ENCODE data around the gene SYNJ2. TPM values are rescaled to one million over a fixed set of nuclear protein-coding genes. Genes with fewer than 3 reads are reported as not detected.

The SYNJ2 gene
- total RNA-seq, 1 donor from 2014 or later, result 8.2 TPM

DNA sequence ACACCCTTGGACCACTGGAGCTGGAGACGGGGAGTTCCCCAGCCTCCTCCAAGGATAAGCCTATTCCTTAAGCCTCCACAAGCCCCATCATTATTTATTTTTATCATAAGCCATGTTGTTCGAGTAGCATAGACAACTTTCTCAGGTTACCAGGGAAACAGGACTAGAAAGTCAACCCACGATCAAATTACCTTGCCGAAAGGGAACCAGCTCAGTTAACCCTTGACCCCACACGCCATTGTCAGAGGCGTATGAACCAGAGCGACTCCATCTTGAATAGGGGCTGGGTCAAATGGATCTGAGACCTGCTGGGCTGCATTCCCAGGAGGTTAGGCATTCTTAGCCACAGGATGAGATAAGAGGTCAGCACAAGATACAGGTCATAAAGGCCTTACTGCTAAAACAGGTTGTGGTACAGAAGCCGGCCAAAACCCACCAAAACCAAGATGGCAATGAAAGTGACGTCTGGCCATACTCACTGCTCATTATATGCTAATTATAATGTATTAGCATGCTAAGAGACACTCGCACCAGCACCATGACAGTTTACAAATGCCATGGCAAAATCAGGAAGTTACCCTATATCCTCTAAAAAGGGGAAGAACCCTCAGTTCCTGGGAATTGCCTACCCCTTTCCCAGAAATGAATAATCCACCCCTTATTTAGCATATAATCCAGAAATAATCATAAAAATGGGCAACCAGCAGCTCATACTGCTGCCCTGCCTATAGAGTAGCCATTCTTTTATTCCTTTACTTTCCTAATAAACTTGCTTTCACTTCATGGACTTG lies 22.4 kb downstream of the SYNJ2 start:
- FAIRE-seq (no peak), DNase-seq (ENCODE audit: low read depth) (no peak)
- no peaks in the 10 kb centered on the region for H3K36me3 ChIP-seq (ENCODE audit: control insufficient read depth, insufficient read depth, low read length)
- TF ChIP-seq, protein P1, sequence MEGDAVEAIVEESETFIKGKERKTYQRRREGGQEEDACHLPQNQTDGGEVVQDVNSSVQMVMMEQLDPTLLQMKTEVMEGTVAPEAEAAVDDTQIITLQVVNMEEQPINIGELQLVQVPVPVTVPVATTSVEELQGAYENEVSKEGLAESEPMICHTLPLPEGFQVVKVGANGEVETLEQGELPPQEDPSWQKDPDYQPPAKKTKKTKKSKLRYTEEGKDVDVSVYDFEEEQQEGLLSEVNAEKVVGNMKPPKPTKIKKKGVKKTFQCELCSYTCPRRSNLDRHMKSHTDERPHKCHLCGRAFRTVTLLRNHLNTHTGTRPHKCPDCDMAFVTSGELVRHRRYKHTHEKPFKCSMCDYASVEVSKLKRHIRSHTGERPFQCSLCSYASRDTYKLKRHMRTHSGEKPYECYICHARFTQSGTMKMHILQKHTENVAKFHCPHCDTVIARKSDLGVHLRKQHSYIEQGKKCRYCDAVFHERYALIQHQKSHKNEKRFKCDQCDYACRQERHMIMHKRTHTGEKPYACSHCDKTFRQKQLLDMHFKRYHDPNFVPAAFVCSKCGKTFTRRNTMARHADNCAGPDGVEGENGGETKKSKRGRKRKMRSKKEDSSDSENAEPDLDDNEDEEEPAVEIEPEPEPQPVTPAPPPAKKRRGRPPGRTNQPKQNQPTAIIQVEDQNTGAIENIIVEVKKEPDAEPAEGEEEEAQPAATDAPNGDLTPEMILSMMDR (IDR thresholded peaks at IDR 0.05; ENCODE audit: insufficient read depth, low read length, severe bottlenecking), result no peak
- H3K27me3 ChIP-seq (ENCODE audit: control insufficient read depth, insufficient read depth, low read length), result no peaks in the 10 kb centered on the region
- H3K4me3 ChIP-seq (ENCODE audit: low read depth, low read length), result no peak overlapping the region

DNA sequence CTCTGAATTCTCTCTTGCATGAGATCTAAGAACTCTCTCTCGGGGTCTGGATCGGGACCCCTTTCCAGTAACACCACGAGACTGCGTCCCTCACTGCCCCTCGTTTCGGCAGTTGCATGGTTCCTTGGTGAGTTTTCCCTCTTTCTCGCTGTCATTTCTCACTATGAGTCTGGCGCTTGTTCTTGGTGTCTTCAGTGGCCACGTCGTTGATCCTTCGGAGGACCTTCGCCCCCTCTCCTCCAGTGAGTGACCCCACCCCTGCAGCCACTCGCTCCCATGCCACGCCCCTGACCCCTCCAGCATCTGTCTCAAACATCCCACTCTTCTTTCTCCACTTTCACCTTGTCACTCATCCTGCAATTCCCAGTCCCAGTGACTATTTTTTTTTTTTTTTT lies 23.0 kb downstream of the SYNJ2 start:
- Histone ChIP-seq H3K27me3 (ENCODE audit: control insufficient read depth, insufficient read depth, low read length) (no peaks in the 10 kb centered on the region), H3K4me3 (ENCODE audit: low read depth, low read length) (no peak overlapping the region), H3K36me3 (ENCODE audit: control insufficient read depth, insufficient read depth, low read length) (no peaks in the 10 kb centered on the region)
- DNase-seq (ENCODE audit: low read depth), result no peak
- TF ChIP-seq, protein P1 (IDR thresholded peaks at IDR 0.05; ENCODE audit: insufficient read depth, low read length, severe bottlenecking), result no peak
- no peak for FAIRE-seq

DNA sequence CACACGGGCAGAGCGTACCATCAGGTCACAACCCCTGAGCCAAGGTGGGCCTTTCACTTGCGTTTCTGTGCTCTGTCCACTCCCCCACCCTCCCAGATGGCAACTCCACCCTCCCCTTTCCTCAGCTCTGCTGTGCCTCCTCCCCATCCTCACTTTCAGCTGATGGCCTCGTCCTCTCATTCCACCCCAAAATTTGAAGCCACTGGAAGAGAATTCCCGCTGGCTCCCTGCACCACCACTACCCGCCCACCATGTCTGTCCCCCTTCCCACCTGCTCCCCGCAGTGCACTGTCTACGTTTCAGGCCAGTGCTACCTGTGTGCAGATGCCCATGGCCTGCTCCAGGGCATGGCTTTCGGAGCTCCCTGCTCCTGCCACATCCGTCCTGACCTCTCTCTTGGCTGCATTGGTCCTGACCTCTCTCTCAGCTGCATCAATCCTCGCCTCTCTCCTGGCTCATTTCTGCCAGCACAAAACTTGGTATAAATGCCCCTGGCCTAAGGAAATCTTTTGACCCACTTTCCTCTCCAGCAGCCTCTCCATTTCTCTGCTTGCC lies 24.0 kb downstream of the SYNJ2 start:
- TF ChIP-seq, protein P1 (IDR thresholded peaks at IDR 0.05; ENCODE audit: insufficient read depth, low read length, severe bottlenecking), result no peak
- H3K27me3 ChIP-seq (ENCODE audit: control insufficient read depth, insufficient read depth, low read length), result no peaks in the 10 kb centered on the region
- no peaks in the 10 kb centered on the region for H3K36me3 ChIP-seq (ENCODE audit: control insufficient read depth, insufficient read depth, low read length)
- no peak for FAIRE-seq
- H3K4me3 ChIP-seq (ENCODE audit: low read depth, low read length), result no peak overlapping the region
- DNase-seq (ENCODE audit: low read depth), result no peak

DNA sequence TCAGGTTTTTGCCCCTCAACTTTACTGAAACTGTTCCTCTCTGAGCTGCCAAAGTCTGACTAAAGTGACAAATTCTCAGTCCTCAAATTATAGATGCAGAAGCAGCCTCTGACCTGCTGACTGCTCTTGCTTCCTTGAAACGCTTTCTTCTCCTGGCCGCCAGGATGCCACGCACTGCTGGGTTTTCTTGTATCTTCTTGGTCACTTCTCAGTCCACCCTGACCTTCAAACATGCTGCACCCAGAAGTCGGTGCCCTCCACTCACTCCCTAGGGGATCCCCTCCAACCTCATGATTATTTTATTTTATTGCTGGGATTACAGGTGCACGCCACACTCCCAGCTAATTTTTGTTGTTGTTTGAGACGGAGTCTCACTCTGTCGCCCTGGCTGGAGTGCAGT lies 24.7 kb downstream of the SYNJ2 start:
- Histone ChIP-seq H3K27me3 (ENCODE audit: control insufficient read depth, insufficient read depth, low read length) (no peaks in the 10 kb centered on the region), H3K4me3 (ENCODE audit: low read depth, low read length) (no peak overlapping the region), H3K36me3 (ENCODE audit: control insufficient read depth, insufficient read depth, low read length) (no peaks in the 10 kb centered on the region)
- FAIRE-seq (no peak), DNase-seq (ENCODE audit: low read depth) (no peak)
- TF ChIP-seq, protein P1 (IDR thresholded peaks at IDR 0.05; ENCODE audit: insufficient read depth, low read length, severe bottlenecking), result no peak

DNA sequence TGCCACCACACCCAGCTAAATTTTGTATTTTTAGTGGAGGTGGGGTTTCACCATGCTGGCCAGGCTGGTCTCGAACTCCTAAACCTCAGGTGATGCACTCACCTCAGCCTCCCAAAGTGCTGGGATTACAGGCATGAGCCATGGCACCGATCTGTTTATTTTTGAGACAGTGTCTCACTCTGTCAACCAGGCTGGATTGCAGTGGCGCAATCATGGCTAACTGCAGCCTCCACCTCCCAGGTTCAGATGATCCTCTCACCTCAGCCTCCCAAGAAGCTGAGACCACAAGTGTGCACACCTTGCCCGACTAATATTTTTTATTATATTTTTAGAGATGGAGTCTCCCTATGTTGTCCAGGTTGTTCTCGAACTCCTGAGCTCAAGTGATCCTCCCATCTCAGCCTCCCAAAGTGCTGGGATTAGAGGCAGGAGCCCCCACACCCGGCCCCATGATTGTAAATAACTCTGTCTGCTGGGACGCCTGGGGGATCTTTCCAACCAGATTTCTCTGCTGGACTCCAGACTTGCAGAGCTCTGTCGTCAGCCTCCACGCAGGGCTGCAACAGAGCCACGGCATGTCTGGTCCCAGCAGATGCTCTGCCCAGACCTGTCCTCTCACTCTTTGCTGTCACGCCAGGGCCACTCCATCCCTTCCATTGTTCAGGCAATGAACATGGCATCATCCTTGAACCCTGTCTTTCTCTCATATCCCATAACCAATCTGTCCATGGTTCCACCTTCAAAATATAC lies 25.3 kb downstream of the SYNJ2 start:
- Histone ChIP-seq H3K27me3 (ENCODE audit: control insufficient read depth, insufficient read depth, low read length) (no peaks in the 10 kb centered on the region), H3K4me3 (ENCODE audit: low read depth, low read length) (no peak overlapping the region), H3K36me3 (ENCODE audit: control insufficient read depth, insufficient read depth, low read length) (no peaks in the 10 kb centered on the region)
- TF ChIP-seq, protein P1 (IDR thresholded peaks at IDR 0.05; ENCODE audit: insufficient read depth, low read length, severe bottlenecking), result no peak
- DNase-seq (ENCODE audit: low read depth) (no peak), FAIRE-seq (no peak)

Data from bronchial epithelial cell (primary cell).